ENCODE results near the gene UBQLN3. TPM values are rescaled to one million over a fixed set of nuclear protein-coding genes. Genes with fewer than 3 reads are reported as not detected.

Gene UBQLN3
- polyA plus RNA-seq, 1 donor from 2014 or later: not detected

- no peak overlapping the region for H3K9ac ChIP-seq (ENCODE audit: low read length)
- no peak overlapping the region for H3K4me3 ChIP-seq (ENCODE audit: low read length)
- H4K20me1 ChIP-seq (ENCODE audit: insufficient read depth): no peaks in the 10 kb centered on the region
- no peak overlapping the region for H2AFZ ChIP-seq (ENCODE audit: low read depth, low read length)
- no peaks in the 10 kb centered on the region for H3K9me2 ChIP-seq (ENCODE audit: insufficient read depth, low read length)
- H3K4me2 ChIP-seq (ENCODE audit: low read length): no peak overlapping the region
- no peaks in the 10 kb centered on the region for H3K79me2 ChIP-seq (replicated peaks; ENCODE audit: insufficient read depth, low read length)
- H3K27ac ChIP-seq (ENCODE audit: low read length): no peak overlapping the region
- H3K27me3 ChIP-seq (ENCODE audit: insufficient read depth, low read depth, low read length): no peaks in the 10 kb centered on the region
- no peaks in the 10 kb centered on the region for H3K36me3 ChIP-seq (ENCODE audit: insufficient read depth, low read length)
- no peaks in the 10 kb centered on the region for H3K9me3 ChIP-seq (ENCODE audit: low read length)
- TF ChIP-seq EZH2 (IDR thresholded peaks at IDR 0.05; ENCODE audit: borderline replicate concordance, insufficient read depth, low read length, poor library complexity, severe bottlenecking): no peak
- TF ChIP-seq SMC3 (conservative IDR thresholded peaks at IDR 0.05; ENCODE audit: poor library complexity): no peak
- TF ChIP-seq RAD21 (conservative IDR thresholded peaks at IDR 0.05): no peak
- no peak for TF ChIP-seq CTCF (IDR thresholded peaks at IDR 0.05; ENCODE audit: poor library complexity, severe bottlenecking)
- no peak for TF ChIP-seq POLR2AphosphoS5 (IDR thresholded peaks at IDR 0.05)
- TF ChIP-seq REST (IDR thresholded peaks at IDR 0.05; ENCODE audit: borderline replicate concordance): no peak
- TF ChIP-seq TAF1 (IDR thresholded peaks at IDR 0.05; ENCODE audit: low read depth): no peak
- TF ChIP-seq MXI1 (conservative IDR thresholded peaks at IDR 0.05; ENCODE audit: poor library complexity, severe bottlenecking): no peak
- no peak for TF ChIP-seq EP300 (conservative IDR thresholded peaks at IDR 0.05; ENCODE audit: poor library complexity, severe bottlenecking)
- no peaks in the 10 kb centered on the region for H3F3A ChIP-seq (ENCODE audit: insufficient read depth, low read length, poor library complexity, severe bottlenecking)
Measured at GRCh38 chr11:5499671-5500070, 10.1 kb downstream of the UBQLN3 start.

GRCh38 chr11:5489576-5490357 is 20.0 kb downstream of the UBQLN3 start:
- Histone ChIP-seq H3K4me2 (ENCODE audit: low read length) (no peak overlapping the region), H3K27me3 (ENCODE audit: insufficient read depth, low read depth, low read length) (no peaks in the 10 kb centered on the region), H3K79me2 (replicated peaks; ENCODE audit: insufficient read depth, low read length) (no peaks in the 10 kb centered on the region), H4K20me1 (ENCODE audit: insufficient read depth) (no peaks in the 10 kb centered on the region), H3K9me3 (ENCODE audit: low read length) (no peaks in the 10 kb centered on the region), H3K4me3 (ENCODE audit: low read length) (no peak overlapping the region), H3K36me3 (ENCODE audit: insufficient read depth, low read length) (no peaks in the 10 kb centered on the region), H3F3A (ENCODE audit: insufficient read depth, low read length, poor library complexity, severe bottlenecking) (no peaks in the 10 kb centered on the region), H3K27ac (ENCODE audit: low read length) (no peak overlapping the region), H2AFZ (ENCODE audit: low read depth, low read length) (no peak overlapping the region), H3K9me2 (ENCODE audit: insufficient read depth, low read length) (no peaks in the 10 kb centered on the region), H3K9ac (ENCODE audit: low read length) (no peak overlapping the region)
- TF ChIP-seq POLR2AphosphoS5 (IDR thresholded peaks at IDR 0.05): no peak
- TF ChIP-seq RAD21 (conservative IDR thresholded peaks at IDR 0.05): no peak
- no peak for TF ChIP-seq SMC3 (conservative IDR thresholded peaks at IDR 0.05; ENCODE audit: poor library complexity)
- no peak for TF ChIP-seq EP300 (conservative IDR thresholded peaks at IDR 0.05; ENCODE audit: poor library complexity, severe bottlenecking)
- no peak for TF ChIP-seq REST (IDR thresholded peaks at IDR 0.05; ENCODE audit: borderline replicate concordance)
- no peak for TF ChIP-seq EZH2 (IDR thresholded peaks at IDR 0.05; ENCODE audit: borderline replicate concordance, insufficient read depth, low read length, poor library complexity, severe bottlenecking)
- no peak for TF ChIP-seq MXI1 (conservative IDR thresholded peaks at IDR 0.05; ENCODE audit: poor library complexity, severe bottlenecking)
- TF ChIP-seq TAF1 (IDR thresholded peaks at IDR 0.05; ENCODE audit: low read depth): no peak
- no peak for TF ChIP-seq CTCF (IDR thresholded peaks at IDR 0.05; ENCODE audit: poor library complexity, severe bottlenecking)
